Tibial nerve (tissue), 3 donors: ENCODE data around the gene PKHD1.

Experiments
- CTCF ChIP-seq, 5 experiments: fragments of 200-600 bp in 3 of 5; fragments of 450-650 bp in 2 of 5; sonication (generic) in 3 of 5; IDR thresholded peaks; one replicate each; pipeline ENCODE4 v1.5.1; 2016 to 2019; ENCODE audit warnings: antibody characterized with exemption in 5 of 5, mild to moderate bottlenecking in 3 of 5, moderate library complexity in 2 of 5
- POLR2A ChIP-seq, 2 donors: fragments of 450-650 bp; IDR thresholded peaks; one replicate each; pipeline ENCODE4 v1.6.1; 2017; ENCODE audit warnings: antibody characterized with exemption in 2 of 2, mild to moderate bottlenecking in 2 of 2, moderate library complexity in 2 of 2

DNA sequence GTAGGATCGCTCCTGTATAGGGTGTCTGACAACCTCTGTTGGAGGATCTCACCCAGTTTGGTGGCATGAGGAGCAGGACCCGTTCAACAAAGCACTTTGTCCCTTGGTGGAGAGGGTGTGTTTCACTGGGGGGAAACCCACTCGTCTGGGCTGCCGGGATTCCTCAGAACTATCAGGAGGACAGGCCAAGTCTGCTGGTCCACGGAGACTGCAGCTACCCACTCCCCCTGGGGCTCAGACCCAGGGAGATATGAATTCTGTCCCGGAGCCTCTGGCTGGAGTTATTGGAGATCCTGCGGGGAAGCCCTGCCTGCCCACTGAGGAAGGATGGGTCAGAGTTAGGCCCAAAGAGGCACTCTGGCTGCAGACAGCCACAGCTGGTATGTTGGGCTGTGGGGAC, 233.1 kb downstream of the PKHD1 start:
- TF ChIP-seq CTCF (IDR thresholded peaks at IDR 0.05) (no peak), POLR2A (IDR thresholded peaks at IDR 0.05) (no peak)
